OCI-LY3 (cell line): ENCODE data around the gene ADCY7.
"Not testable (repeated sequence)": the region's sequence is repeated elsewhere in the genome, so short reads cannot be mapped to it uniquely, and the experiment has no call there.

Experiments
- H2AFZ ChIP-seq: fragments of 200-600, 300-600 bp; shearing (Covaris generic); 2 replicates; pipeline ENCODE4 v1.6.0; 2014; ENCODE audit warnings: antibody characterized with exemption, low read depth, low read length
- H3K27ac ChIP-seq: fragments of 200-600, 300-600 bp; sonication (generic); 2 replicates; pipeline ENCODE4 v1.5.1; 2014; ENCODE audit warnings: mild to moderate bottlenecking, low read length, moderate library complexity, mixed read lengths
- H3K27me3 ChIP-seq: fragments of 200-600, 300-600 bp; sonication (generic); 2 replicates; pipeline ENCODE4 v1.6.1; 2014; ENCODE audit warnings: low read depth, low read length, mixed read lengths
- H3K36me3 ChIP-seq: fragments of 200-600, 300-600 bp; sonication (generic); replicated peaks from 2 replicates; pipeline ENCODE3; 2014; ENCODE audit warnings: low read depth, low read length, mixed read lengths
- H3K4me1 ChIP-seq: fragments of 300-600, 200-600 bp; sonication (generic); 2 replicates; pipeline ENCODE4 v1.6.1; 2014; ENCODE audit warnings: low read length, mixed read lengths
- H3K4me2 ChIP-seq: fragments of 200-600, 300-600 bp; sonication (generic); 2 replicates; pipeline ENCODE4 v1.6.1; 2014; ENCODE audit warnings: low read length, mixed read lengths
- H3K4me3 ChIP-seq: fragments of 300-600, 200-600 bp; sonication (generic); 2 replicates; pipeline ENCODE4 v1.5.1; 2014; ENCODE audit warnings: antibody characterized with exemption, mild to moderate bottlenecking, low read length, moderate library complexity
- H3K79me2 ChIP-seq: fragments of 300-600, 200-600 bp; shearing (Covaris generic); 2 replicates; pipeline ENCODE4 v1.6.1; 2014; ENCODE audit warnings: mild to moderate bottlenecking, low read length, mixed read lengths
- H3K9ac ChIP-seq: fragments of 300-600, 200-600 bp; shearing (Covaris generic); 2 replicates; pipeline ENCODE4 v1.6.0; 2014; ENCODE audit warnings: mild to moderate bottlenecking, low read length, moderate library complexity
- H3K9me3 ChIP-seq: fragments of 200-600, 300-600 bp; shearing (Covaris generic); 2 replicates; pipeline ENCODE4 v1.6.1; 2014; ENCODE audit warnings: low read length, mixed read lengths; ENCODE audit not compliant: insufficient read depth
- H4K20me1 ChIP-seq: fragments of 200-600, 300-600 bp; sonication (generic); 2 replicates; pipeline ENCODE4 v1.6.1; 2016; ENCODE audit warnings: low read length, mixed read lengths; ENCODE audit not compliant: insufficient read depth
- EZH2phosphoT487 ChIP-seq: fragments of 200-600 bp; shearing (Covaris generic); IDR thresholded peaks from 2 replicates; pipeline ENCODE4 v1.6.1; 2018; ENCODE audit warnings: antibody characterized with exemption, mixed run types, low read depth
- TF ChIP-seq, protein P1 (sequence below): fragments of 200-600, 300-600 bp; sonication (generic); IDR thresholded peaks from 2 replicates; pipeline ENCODE4 v1.5.1; 2014; ENCODE audit warnings: antibody characterized with exemption, low read length, low read depth

Gene ADCY7

DNA sequence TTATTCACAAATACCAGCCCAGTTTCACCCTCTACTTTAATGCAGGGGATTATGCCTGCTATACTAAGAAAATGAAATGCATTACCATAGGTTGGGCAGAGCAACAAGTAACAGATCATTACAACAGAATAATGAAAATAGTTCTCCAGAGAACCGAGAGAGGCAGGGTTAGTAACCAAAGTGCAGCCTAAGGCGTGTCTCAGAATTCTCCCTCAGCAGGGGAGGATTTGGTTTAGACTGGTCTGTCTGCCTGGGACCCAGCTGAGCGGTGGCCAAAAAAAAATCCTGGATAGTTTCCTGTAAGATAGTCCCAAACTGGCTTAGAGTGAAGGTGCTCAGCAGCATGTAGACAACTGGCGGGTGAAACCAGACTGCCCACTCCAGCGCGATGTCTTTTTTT lies 30.8 kb upstream of the ADCY7 start:
- H3K4me2 ChIP-seq: no peak overlapping the region
- H3K79me2 ChIP-seq: no peaks in the 10 kb centered on the region
- no peaks in the 10 kb centered on the region for H3K36me3 ChIP-seq
- no peaks in the 10 kb centered on the region for H3K4me1 ChIP-seq
- H3K9ac ChIP-seq: no peak overlapping the region
- H3K4me3 ChIP-seq: no peak overlapping the region
- no peak overlapping the region for H2AFZ ChIP-seq
- TF ChIP-seq, protein P1, sequence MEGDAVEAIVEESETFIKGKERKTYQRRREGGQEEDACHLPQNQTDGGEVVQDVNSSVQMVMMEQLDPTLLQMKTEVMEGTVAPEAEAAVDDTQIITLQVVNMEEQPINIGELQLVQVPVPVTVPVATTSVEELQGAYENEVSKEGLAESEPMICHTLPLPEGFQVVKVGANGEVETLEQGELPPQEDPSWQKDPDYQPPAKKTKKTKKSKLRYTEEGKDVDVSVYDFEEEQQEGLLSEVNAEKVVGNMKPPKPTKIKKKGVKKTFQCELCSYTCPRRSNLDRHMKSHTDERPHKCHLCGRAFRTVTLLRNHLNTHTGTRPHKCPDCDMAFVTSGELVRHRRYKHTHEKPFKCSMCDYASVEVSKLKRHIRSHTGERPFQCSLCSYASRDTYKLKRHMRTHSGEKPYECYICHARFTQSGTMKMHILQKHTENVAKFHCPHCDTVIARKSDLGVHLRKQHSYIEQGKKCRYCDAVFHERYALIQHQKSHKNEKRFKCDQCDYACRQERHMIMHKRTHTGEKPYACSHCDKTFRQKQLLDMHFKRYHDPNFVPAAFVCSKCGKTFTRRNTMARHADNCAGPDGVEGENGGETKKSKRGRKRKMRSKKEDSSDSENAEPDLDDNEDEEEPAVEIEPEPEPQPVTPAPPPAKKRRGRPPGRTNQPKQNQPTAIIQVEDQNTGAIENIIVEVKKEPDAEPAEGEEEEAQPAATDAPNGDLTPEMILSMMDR: no peak
- TF ChIP-seq EZH2phosphoT487: no peak
- no peaks in the 10 kb centered on the region for H3K27me3 ChIP-seq
- no peaks in the 10 kb centered on the region for H4K20me1 ChIP-seq
- H3K9me3 ChIP-seq: no peaks in the 10 kb centered on the region
- H3K27ac ChIP-seq: no peak overlapping the region

DNA sequence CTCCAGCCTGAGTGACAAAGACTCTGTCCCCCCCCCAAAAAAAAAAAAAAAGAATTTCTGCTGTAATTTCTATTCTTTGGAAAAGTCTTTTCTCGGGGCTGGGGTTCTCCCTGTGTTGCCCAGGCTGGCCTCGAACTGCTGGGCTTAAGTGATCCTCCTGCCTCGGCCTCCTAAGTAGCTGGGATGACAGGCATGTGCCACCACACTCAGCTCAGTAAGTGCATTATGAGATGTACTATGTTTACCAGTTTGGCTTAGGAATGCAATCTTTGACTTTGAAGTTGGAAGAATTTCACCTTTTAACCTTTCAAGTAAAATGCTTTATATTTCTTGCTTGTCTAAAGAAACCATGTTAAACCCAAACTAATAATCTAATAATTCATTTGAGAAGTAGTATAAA lies 28.0 kb upstream of the ADCY7 start:
- Histone ChIP-seq H3K4me2 (no peak overlapping the region), H4K20me1 (no peaks in the 10 kb centered on the region), H3K9me3 (no peaks in the 10 kb centered on the region), H3K36me3 (no peaks in the 10 kb centered on the region), H3K4me3 (no peak overlapping the region), H2AFZ (no peak overlapping the region), H3K79me2 (no peaks in the 10 kb centered on the region), H3K9ac (no peak overlapping the region), H3K4me1 (no peaks in the 10 kb centered on the region), H3K27ac (no peak overlapping the region), H3K27me3 (0 out of 2 replicates have a peak, but pooled peaks cover 7% of the 10 kb centered on the region)
- TF ChIP-seq, protein P1: no peak
- TF ChIP-seq EZH2phosphoT487: no peak

DNA sequence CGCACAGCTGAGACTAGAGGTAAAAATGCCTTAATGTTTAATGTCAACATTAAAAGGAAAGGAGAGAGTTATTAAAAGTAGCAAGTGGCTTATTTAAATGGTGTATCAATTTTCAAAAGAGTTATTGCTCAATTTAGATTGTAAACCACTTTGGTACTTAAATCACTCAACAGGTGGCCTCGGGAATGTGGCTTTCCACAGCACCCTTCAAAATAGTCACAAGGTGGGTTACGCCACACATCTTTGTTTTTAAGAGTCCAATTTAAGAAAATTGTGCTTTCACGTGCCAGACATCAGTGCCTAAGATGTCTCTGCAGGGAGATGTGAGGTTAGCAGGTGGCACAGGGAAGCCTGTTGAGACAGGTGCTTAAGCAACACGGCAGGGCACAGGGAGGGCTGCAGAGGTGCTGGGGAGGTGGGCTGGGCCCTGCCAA lies 27.5 kb upstream of the ADCY7 start:
- TF ChIP-seq, protein P1: no peak
- TF ChIP-seq EZH2phosphoT487: no peak
- H4K20me1 ChIP-seq: no peaks in the 10 kb centered on the region
- no peaks in the 10 kb centered on the region for H3K36me3 ChIP-seq
- no peaks in the 10 kb centered on the region for H3K4me1 ChIP-seq
- no peaks in the 10 kb centered on the region for H3K9me3 ChIP-seq
- H3K4me2 ChIP-seq: no peak overlapping the region
- no peak overlapping the region for H3K9ac ChIP-seq
- no peak overlapping the region for H3K27ac ChIP-seq
- no peak overlapping the region for H2AFZ ChIP-seq
- no peak overlapping the region for H3K4me3 ChIP-seq
- H3K79me2 ChIP-seq: no peaks in the 10 kb centered on the region
- H3K27me3 ChIP-seq: 0 out of 2 replicates have a peak, but pooled peaks cover 7% of the 10 kb centered on the region

DNA sequence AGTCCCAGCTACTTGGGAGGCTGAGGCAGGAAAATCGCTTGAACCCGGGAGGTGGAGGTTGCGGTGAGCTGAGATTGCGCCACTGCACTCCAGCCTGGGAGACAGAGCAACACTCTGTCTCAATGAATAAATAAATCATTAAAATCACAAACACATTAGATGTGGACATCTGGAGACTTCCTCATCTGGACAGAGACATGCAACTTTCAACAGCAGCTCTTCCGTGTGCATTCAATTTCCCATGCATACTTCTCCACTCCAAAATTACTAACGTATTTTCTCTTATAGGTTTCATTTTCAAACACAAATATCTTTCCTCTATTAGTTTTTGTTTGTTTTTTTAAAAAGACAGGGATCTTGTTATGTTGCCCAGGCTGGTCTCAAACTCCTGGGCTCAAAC lies 23.3 kb upstream of the ADCY7 start:
- not testable (repeated sequence) for H3K27ac ChIP-seq, H3K79me2 ChIP-seq, H3K9me3 ChIP-seq, H3K4me1 ChIP-seq, H2AFZ ChIP-seq, H3K4me3 ChIP-seq, H3K27me3 ChIP-seq, H3K9ac ChIP-seq, H3K4me2 ChIP-seq, H3K36me3 ChIP-seq, H4K20me1 ChIP-seq

DNA sequence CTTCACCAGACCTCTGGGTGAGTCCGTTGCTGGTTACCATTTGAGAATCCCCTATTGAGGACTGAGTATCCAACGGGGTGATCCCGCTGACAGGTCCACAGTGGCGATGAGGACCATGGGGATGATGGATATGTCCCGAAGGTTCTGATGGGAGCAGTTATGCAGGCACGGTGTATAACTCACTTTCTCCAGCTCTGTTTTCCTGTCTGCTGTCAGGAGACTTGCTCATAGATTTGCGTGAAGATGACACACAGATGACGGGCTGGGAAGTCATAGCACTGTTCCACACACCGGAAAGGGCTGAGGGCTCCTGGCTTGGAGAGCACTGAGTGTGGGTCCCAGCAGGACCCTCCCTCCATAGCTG lies 22.2 kb upstream of the ADCY7 start:
- H3K9me3 ChIP-seq: no peaks in the 10 kb centered on the region
- no peak overlapping the region for H3K9ac ChIP-seq
- TF ChIP-seq EZH2phosphoT487: no peak
- TF ChIP-seq, protein P1: no peak
- H4K20me1 ChIP-seq: no peaks in the 10 kb centered on the region
- H3K4me2 ChIP-seq: no peak overlapping the region
- H2AFZ ChIP-seq: no peak overlapping the region
- H3K36me3 ChIP-seq: no peaks in the 10 kb centered on the region
- no peak overlapping the region for H3K4me3 ChIP-seq
- H3K4me1 ChIP-seq: peaks cover 9% of the 10 kb centered on the region; the same call in 1 of the 2 replicates
- no peaks in the 10 kb centered on the region for H3K79me2 ChIP-seq
- no peak overlapping the region for H3K27ac ChIP-seq
- H3K27me3 ChIP-seq: 0 out of 2 replicates have a peak, but pooled peaks cover 7% of the 10 kb centered on the region
